ENCODE measurements around the gene TSPAN5.

DNA sequence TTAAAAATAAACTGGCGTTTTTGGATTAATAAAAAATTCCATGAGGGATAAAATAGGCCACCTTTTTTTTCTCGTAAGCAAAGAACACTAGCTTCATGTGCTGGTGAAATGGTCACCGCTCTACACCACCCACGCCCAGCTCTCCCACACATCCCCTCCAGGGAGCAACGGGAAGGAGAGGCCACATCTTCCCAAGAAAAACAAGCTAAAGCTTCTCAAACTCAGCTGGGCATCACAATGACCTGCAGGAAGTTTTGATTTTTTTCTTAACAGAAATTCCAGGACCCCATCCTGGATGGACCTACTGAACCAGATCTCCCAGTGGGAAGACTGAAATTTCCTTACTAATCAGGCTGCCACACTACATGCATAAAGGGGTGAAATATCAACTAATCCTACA, 9.8 kb downstream of the TSPAN5 start:
- TF ChIP-seq, protein P1, sequence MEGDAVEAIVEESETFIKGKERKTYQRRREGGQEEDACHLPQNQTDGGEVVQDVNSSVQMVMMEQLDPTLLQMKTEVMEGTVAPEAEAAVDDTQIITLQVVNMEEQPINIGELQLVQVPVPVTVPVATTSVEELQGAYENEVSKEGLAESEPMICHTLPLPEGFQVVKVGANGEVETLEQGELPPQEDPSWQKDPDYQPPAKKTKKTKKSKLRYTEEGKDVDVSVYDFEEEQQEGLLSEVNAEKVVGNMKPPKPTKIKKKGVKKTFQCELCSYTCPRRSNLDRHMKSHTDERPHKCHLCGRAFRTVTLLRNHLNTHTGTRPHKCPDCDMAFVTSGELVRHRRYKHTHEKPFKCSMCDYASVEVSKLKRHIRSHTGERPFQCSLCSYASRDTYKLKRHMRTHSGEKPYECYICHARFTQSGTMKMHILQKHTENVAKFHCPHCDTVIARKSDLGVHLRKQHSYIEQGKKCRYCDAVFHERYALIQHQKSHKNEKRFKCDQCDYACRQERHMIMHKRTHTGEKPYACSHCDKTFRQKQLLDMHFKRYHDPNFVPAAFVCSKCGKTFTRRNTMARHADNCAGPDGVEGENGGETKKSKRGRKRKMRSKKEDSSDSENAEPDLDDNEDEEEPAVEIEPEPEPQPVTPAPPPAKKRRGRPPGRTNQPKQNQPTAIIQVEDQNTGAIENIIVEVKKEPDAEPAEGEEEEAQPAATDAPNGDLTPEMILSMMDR (IDR thresholded peaks at IDR 0.05) = no peak
- TF ChIP-seq FOSL2 (IDR thresholded peaks at IDR 0.05; ENCODE audit: borderline replicate concordance, low read depth) (no peak), SIN3A (IDR thresholded peaks at IDR 0.05; ENCODE audit: borderline replicate concordance, low read depth, low read length) (no peak), CHD2 (IDR thresholded peaks at IDR 0.05; ENCODE audit: low read length, partially characterized antibody) (no peak), EZH2phosphoT487 (IDR thresholded peaks at IDR 0.05; ENCODE audit: borderline replicate concordance, low read depth) (no peak), POLR2AphosphoS5 (IDR thresholded peaks at IDR 0.05; ENCODE audit: low read depth, low read length) (no peak), SMC3 (IDR thresholded peaks at IDR 0.05; ENCODE audit: low read depth, low read length) (no peak), NRF1 (IDR thresholded peaks at IDR 0.05; ENCODE audit: low read depth, low read length) (no peak), TAF1 (IDR thresholded peaks at IDR 0.05; ENCODE audit: borderline replicate concordance, low read depth, low read length) (no peak)
- TF ChIP-seq, protein P2, sequence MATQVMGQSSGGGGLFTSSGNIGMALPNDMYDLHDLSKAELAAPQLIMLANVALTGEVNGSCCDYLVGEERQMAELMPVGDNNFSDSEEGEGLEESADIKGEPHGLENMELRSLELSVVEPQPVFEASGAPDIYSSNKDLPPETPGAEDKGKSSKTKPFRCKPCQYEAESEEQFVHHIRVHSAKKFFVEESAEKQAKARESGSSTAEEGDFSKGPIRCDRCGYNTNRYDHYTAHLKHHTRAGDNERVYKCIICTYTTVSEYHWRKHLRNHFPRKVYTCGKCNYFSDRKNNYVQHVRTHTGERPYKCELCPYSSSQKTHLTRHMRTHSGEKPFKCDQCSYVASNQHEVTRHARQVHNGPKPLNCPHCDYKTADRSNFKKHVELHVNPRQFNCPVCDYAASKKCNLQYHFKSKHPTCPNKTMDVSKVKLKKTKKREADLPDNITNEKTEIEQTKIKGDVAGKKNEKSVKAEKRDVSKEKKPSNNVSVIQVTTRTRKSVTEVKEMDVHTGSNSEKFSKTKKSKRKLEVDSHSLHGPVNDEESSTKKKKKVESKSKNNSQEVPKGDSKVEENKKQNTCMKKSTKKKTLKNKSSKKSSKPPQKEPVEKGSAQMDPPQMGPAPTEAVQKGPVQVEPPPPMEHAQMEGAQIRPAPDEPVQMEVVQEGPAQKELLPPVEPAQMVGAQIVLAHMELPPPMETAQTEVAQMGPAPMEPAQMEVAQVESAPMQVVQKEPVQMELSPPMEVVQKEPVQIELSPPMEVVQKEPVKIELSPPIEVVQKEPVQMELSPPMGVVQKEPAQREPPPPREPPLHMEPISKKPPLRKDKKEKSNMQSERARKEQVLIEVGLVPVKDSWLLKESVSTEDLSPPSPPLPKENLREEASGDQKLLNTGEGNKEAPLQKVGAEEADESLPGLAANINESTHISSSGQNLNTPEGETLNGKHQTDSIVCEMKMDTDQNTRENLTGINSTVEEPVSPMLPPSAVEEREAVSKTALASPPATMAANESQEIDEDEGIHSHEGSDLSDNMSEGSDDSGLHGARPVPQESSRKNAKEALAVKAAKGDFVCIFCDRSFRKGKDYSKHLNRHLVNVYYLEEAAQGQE (IDR thresholded peaks at IDR 0.05; ENCODE audit: low read depth, low read length) = no peak

All from SK-N-SH (cell line).